Measurements from ENCODE around the gene ZSCAN20.

ZSCAN20 gene

DNA sequence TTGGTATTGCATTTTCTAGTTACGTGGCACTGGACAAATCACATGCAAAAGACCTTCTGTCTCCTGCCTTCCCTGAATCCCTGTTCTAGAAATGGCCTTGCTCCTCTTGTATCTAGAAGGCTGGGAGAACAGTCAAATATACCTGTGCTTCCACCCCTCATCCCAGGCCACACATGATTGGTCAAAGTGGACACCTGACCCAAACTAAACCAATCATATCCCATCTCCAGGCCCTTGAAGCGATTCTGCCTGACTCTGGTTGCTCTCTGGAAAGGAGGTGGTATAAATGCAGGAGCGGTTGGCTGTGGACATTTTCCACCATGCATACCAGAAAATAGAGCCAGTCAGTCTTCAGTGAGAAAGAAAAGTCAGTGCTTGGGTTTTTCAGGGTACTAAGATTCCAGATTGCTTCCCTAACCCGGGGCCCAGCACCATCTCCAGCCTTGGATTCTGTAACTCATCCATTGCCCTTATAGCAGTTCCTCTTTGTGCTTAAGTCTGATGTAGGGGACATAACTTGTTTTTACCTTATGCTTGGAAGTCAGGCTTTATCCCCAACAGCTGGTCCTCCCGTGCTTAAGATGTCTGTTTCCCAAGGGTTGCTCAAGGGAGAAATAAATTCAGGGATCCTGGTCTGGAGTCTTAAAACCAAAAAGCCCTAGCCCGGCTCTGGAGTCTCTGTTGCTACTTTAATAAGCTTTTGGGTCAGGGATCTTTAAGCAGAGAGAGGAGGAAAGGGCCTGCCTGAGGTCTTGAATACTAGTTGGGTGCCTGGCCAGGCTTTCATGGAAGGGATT, 33.9 kb upstream of the ZSCAN20 start:
- no peak overlapping the region for H3K4me3 Mint-ChIP-seq
- peaks cover 8% of the 10 kb centered on the region for H3K27me3 Mint-ChIP-seq
- no peaks in the 10 kb centered on the region for H3K36me3 Mint-ChIP-seq
- no peaks in the 10 kb centered on the region for H3K9me3 Mint-ChIP-seq
- H3K4me1 Mint-ChIP-seq, result no peaks in the 10 kb centered on the region
- no peak overlapping the region for H3K27ac Mint-ChIP-seq

- Mint-ChIP-seq H3K4me3 (no peak overlapping the region), H3K9me3 (no peaks in the 10 kb centered on the region), H3K4me1 (no peaks in the 10 kb centered on the region), H3K27me3 (peaks cover 8% of the 10 kb centered on the region), H3K36me3 (no peaks in the 10 kb centered on the region), H3K27ac (no peak overlapping the region)
Measured at GRCh38 chr1:33439662-33440061, 32.8 kb upstream of the ZSCAN20 start.

- Mint-ChIP-seq H3K27me3 (peaks cover 8% of the 10 kb centered on the region), H3K27ac (no peak overlapping the region), H3K9me3 (no peaks in the 10 kb centered on the region), H3K4me3 (no peak overlapping the region), H3K4me1 (no peaks in the 10 kb centered on the region), H3K36me3 (no peaks in the 10 kb centered on the region)
Measured at GRCh38 chr1:33441088-33441745, 31.2 kb upstream of the ZSCAN20 start.

- Mint-ChIP-seq H3K36me3 (no peaks in the 10 kb centered on the region), H3K9me3 (no peaks in the 10 kb centered on the region), H3K27ac (no peak overlapping the region), H3K4me3 (no peak overlapping the region), H3K27me3 (peaks cover 8% of the 10 kb centered on the region), H3K4me1 (no peaks in the 10 kb centered on the region)
Measured at GRCh38 chr1:33442141-33442540, 30.3 kb upstream of the ZSCAN20 start.

DNA sequence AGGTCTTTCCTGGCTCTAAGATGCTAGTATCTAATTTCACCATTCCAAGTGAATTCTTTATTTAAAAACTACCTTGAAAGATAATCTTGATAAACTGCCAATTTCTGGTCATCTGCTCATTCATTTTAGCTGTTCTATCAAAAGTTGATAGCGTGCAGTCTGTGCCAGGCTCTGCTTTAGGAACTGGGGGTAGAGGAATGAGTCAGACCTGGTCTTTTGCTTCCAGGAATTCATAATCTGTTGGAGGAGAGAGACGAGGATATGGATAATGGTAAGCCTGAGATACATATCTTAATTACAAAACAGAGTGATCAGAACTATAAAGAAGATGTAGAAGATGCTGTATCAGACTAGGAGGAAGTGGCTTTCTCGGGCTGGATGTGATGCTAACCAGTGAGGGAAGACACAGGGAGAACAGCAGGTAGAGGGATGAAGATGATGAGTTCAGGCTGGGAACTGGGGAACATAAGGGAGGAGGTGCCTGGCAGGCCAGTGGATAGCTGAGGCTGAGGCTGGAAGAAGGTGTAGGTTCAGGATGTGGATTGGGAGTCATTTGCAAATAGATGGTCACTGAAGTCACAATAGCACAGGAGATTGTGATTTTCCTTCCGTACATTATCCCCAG, 29.3 kb upstream of the ZSCAN20 start:
- Mint-ChIP-seq H3K4me1 (no peaks in the 10 kb centered on the region), H3K9me3 (no peaks in the 10 kb centered on the region), H3K4me3 (no peak overlapping the region), H3K27me3 (peaks cover 8% of the 10 kb centered on the region), H3K36me3 (no peaks in the 10 kb centered on the region), H3K27ac (no peak overlapping the region)

DNA sequence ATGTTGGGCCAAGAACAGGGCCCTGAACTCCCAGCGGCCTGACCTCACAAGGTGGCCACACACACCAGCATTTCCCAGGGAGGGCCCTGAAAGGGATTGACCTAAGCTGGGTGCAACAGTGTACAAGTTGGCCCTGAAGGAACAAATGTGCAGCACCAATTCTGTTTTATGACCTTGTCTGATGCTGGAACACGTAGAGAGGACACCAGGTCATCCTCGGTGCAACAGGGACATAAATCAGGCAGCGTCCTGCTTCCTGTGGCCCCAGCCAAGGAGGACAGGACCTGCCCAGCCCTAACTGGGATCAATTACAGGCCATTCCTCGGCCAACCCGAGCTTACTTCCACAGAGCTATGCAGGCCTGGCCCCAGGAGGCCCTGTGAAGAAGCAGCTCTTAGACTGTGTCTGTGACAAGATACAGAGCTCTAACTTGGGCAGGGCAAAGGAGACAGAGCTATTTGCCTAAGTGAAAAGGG, 28.7 kb upstream of the ZSCAN20 start:
- Mint-ChIP-seq H3K36me3 (no peaks in the 10 kb centered on the region), H3K9me3 (no peaks in the 10 kb centered on the region), H3K27me3 (peaks cover 10% of the 10 kb centered on the region), H3K27ac (no peak overlapping the region), H3K4me3 (no peak overlapping the region), H3K4me1 (no peaks in the 10 kb centered on the region)

DNA sequence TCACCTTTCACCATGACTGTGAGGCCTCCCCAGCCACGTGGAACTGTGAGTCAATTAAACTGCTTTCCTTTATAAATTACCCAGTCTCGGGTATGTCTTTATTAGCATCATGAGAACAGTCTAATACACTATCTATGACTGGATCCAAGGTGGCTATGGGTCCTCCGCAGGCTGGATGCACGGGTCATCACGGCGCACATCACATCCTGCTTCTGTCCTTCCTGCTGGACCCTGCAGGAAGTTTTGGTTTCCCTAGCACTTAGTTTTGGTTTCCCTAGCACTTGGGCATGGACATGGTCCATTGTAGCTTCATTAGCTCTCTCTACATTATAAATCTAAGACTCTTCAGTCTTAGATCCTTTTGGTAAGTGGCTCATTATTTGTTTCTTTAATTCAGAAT, 27.3 kb upstream of the ZSCAN20 start:
- Mint-ChIP-seq H3K27ac (no peak overlapping the region), H3K27me3 (peaks cover 9% of the 10 kb centered on the region), H3K9me3 (no peaks in the 10 kb centered on the region), H3K36me3 (no peaks in the 10 kb centered on the region), H3K4me1 (no peaks in the 10 kb centered on the region), H3K4me3 (no peak overlapping the region)

DNA sequence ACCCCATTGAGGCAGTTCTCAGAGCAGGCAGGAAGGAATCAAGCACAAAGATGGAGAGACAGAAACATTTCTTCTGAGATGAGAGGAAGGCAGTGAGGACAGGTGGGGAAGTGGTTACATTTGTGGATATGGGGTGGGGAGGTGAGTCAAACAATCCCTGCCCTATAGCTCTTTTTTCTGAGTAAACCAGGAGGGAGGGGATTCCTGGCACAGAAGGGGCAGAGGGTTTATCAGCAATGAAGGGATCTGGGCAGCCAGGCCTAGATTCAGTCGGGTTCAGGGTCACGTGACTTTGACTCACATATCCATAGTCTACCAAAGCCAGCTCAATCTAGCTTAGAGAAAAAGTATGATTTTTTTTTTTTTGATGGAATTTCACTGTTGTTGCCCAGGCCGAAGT, 25.9 kb upstream of the ZSCAN20 start:
- Mint-ChIP-seq H3K4me1 (no peaks in the 10 kb centered on the region), H3K36me3 (no peaks in the 10 kb centered on the region), H3K27me3 (peaks cover 3% of the 10 kb centered on the region), H3K9me3 (no peaks in the 10 kb centered on the region), H3K4me3 (no peak overlapping the region), H3K27ac (no peak overlapping the region)

- H3K27ac Mint-ChIP-seq, result no peak overlapping the region
- H3K27me3 Mint-ChIP-seq, result no peaks in the 10 kb centered on the region
- no peaks in the 10 kb centered on the region for H3K4me1 Mint-ChIP-seq
- H3K9me3 Mint-ChIP-seq, result no peaks in the 10 kb centered on the region
- no peaks in the 10 kb centered on the region for H3K36me3 Mint-ChIP-seq
- no peak overlapping the region for H3K4me3 Mint-ChIP-seq
Measured at GRCh38 chr1:33454646-33455282, 17.7 kb upstream of the ZSCAN20 start.

- Mint-ChIP-seq H3K36me3 (no peaks in the 10 kb centered on the region), H3K27me3 (no peaks in the 10 kb centered on the region), H3K27ac (no peak overlapping the region), H3K9me3 (no peaks in the 10 kb centered on the region), H3K4me3 (no peak overlapping the region), H3K4me1 (no peaks in the 10 kb centered on the region)
Measured at GRCh38 chr1:33455539-33456501, 16.6 kb upstream of the ZSCAN20 start.

- Mint-ChIP-seq H3K27ac (no peak overlapping the region), H3K4me3 (no peak overlapping the region), H3K4me1 (no peaks in the 10 kb centered on the region), H3K27me3 (no peaks in the 10 kb centered on the region), H3K9me3 (no peaks in the 10 kb centered on the region), H3K36me3 (no peaks in the 10 kb centered on the region)
Measured at GRCh38 chr1:33456502-33456886, 16.0 kb upstream of the ZSCAN20 start.

DNA sequence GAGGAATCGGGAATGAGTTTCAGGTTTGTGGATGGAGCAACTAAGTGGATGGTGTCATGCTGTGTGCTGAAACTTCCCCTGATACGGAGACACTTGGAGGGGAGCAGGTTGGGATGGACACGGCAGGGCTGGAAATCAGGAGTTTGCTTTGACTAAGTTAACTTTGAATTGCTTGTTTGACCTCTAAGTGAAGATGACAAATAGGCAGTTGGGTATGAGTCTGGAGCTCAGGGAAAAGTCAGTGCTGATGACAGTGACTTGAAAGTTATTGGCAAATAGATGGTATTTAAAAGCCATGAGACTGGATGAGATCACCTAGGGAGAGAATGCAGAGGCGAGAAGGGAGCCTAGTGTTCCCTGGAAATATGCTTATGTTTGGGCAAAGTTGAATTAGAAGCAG, 12.8 kb upstream of the ZSCAN20 start:
- Mint-ChIP-seq H3K9me3 (no peaks in the 10 kb centered on the region), H3K36me3 (no peaks in the 10 kb centered on the region), H3K4me3 (no peak overlapping the region), H3K4me1 (no peaks in the 10 kb centered on the region), H3K27me3 (no peaks in the 10 kb centered on the region), H3K27ac (no peak overlapping the region)

DNA sequence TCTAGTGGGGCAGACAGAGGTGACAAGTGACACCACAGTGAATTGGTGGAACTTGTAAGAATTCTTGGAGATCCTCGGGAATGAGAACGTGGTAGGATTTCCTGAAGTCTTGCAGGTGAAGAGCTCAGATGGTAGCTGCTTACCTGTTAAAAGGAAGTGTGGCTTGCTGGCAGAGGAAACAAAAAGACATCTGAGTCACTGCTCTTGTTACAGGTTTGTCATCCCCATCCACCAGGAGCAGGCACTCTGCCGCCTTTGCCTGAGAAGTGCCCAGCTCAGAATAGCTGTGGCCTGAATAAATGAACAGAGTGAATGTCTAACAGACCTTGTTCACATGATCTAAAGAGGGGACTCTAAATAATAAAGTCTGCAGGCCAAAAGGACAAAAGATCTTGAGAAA, 12.3 kb upstream of the ZSCAN20 start:
- Mint-ChIP-seq H3K4me1 (no peaks in the 10 kb centered on the region), H3K36me3 (no peaks in the 10 kb centered on the region), H3K27me3 (no peaks in the 10 kb centered on the region), H3K4me3 (no peak overlapping the region), H3K27ac (no peak overlapping the region), H3K9me3 (no peaks in the 10 kb centered on the region)

GRCh38 chr1:33460947-33461629, 11.4 kb upstream of the ZSCAN20 start:
- Mint-ChIP-seq H3K9me3 (no peaks in the 10 kb centered on the region), H3K36me3 (no peaks in the 10 kb centered on the region), H3K27me3 (no peaks in the 10 kb centered on the region), H3K4me3 (no peak overlapping the region), H3K4me1 (no peaks in the 10 kb centered on the region), H3K27ac (no peak overlapping the region)

Measured in activated naive CD4-positive, alpha-beta T cell treated with anti-CD3 and anti-CD28 coated beads, Interleukin-2, amount 50 U/mL, for 24 hours (primary cell).